Peyer's patch (tissue), 4 donors: Measurements from ENCODE around the gene JHY. TPM values are rescaled to one million over a fixed set of nuclear protein-coding genes. Genes with fewer than 3 reads are reported as not detected.

Experiments
- DNase-seq, 3 donors: peaks; one replicate each; pipeline ENCODE4 v3.0.0-alpha.2; 2017 to 2019
- H3K27ac ChIP-seq, 4 donors: fragments of 200-600 bp; sonication (generic); one replicate each; pipeline ENCODE4 v1.5.1; 2016 to 2019
- H3K27me3 ChIP-seq, 2 donors: fragments of 200-600 bp; sonication (generic); one replicate each; pipeline ENCODE4 v1.5.1; 2019
- H3K36me3 ChIP-seq, 3 donors: fragments of 200-600 bp; sonication (generic); one replicate each; pipeline ENCODE4 v1.5.1; 2016 to 2019
- H3K4me1 ChIP-seq, 4 donors: fragments of 200-600 bp; sonication (generic); one replicate each; pipeline ENCODE4 v1.5.1; 2016 to 2019
- H3K4me3 ChIP-seq, 4 donors: fragments of 200-600 bp; sonication (generic); 1 replicate in 3 of 4; 2 replicates in 1 of 4; pipeline ENCODE4 v1.5.1; 2016 to 2019; ENCODE audit warnings: mild to moderate bottlenecking in 1 of 4
- H3K9me3 ChIP-seq, 4 donors: fragments of 200-600 bp; sonication (generic); one replicate each; pipeline ENCODE4 v1.5.1; 2016 to 2019; ENCODE audit warnings: mild to moderate bottlenecking in 1 of 4
- POLR2A ChIP-seq, 2 donors: fragments of 450-650 bp; IDR thresholded peaks; one replicate each; pipeline ENCODE4 v1.5.1; 2017; ENCODE audit warnings: antibody characterized with exemption in 2 of 2, mild to moderate bottlenecking in 2 of 2, moderate library complexity in 2 of 2
- total RNA-seq, 4 donors: library from RNA; depleted of rRNA; stranded (reverse); fragments of >200 nt; gene quantifications; one replicate each; pipeline ENCODE4 v1.1.0, GENCODE V29; 2016
- TF ChIP-seq, protein P1 (sequence below), 6 experiments: fragments of 450-650 bp in 4 of 6; fragments of 200-600 bp in 2 of 6; sonication (generic) in 1 of 6; IDR thresholded peaks; one replicate each; pipeline ENCODE4 v1.5.1; 2017 to 2019; ENCODE audit warnings: antibody characterized with exemption in 6 of 6, mild to moderate bottlenecking in 3 of 6, moderate library complexity in 1 of 6

Gene JHY
- total RNA-seq, 4 donors from 2014 or later: 1.8 to 15.7 (median 3.0) TPM

DNA sequence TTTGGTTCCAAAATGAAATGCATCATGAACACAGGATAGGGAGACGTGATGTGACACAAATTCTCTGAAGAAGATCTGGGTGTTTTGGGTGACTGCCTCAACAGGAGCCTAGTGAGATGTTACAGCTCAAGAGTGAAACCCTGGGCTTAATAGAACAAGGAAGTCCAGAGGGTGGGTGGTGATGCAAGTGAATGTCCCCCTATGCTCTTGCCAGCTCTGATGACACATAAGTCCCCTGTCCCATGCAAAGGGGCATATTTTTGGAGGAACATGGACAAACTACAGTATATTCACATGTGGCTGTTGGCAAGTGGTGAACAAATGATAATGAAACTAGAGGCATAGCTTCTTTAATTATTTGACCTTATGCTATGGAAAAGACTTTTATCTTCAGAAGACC is 35.1 kb upstream of the JHY start:
- Histone ChIP-seq H3K9me3 (no peaks in the 10 kb centered on the region), H3K27me3 (no peaks in the 10 kb centered on the region), H3K4me1 (no peaks in the 10 kb centered on the region), H3K36me3 (no peaks in the 10 kb centered on the region), H3K27ac (peak overlapping the region in 1 of 4 donors; percentile 13), H3K4me3 (no peak overlapping the region)
- TF ChIP-seq, protein P1, sequence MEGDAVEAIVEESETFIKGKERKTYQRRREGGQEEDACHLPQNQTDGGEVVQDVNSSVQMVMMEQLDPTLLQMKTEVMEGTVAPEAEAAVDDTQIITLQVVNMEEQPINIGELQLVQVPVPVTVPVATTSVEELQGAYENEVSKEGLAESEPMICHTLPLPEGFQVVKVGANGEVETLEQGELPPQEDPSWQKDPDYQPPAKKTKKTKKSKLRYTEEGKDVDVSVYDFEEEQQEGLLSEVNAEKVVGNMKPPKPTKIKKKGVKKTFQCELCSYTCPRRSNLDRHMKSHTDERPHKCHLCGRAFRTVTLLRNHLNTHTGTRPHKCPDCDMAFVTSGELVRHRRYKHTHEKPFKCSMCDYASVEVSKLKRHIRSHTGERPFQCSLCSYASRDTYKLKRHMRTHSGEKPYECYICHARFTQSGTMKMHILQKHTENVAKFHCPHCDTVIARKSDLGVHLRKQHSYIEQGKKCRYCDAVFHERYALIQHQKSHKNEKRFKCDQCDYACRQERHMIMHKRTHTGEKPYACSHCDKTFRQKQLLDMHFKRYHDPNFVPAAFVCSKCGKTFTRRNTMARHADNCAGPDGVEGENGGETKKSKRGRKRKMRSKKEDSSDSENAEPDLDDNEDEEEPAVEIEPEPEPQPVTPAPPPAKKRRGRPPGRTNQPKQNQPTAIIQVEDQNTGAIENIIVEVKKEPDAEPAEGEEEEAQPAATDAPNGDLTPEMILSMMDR (IDR thresholded peaks at IDR 0.05): no peak
- TF ChIP-seq POLR2A (IDR thresholded peaks at IDR 0.05): no peak
- no peak for DNase-seq

DNA sequence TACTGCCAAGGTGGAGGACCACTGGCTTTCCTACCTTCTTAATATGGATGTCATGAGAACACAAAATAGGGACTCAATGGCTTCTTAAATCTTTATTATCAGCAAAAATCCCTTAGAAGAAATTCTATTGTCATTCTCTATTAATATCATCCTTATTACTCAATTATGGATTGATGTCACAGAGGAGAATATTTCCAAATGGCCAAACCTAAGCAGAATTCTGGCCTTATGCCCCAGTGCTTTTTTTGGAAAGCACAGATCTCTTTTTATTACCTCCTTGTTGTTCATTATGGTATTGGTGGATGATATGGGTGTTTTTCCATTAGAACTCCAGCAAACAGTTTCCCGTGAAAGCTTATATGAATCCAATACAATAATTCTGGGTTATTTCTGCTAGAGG is 34.4 kb upstream of the JHY start:
- DNase-seq: no peak
- no peak overlapping the region for H3K4me3 ChIP-seq
- no peaks in the 10 kb centered on the region for H3K9me3 ChIP-seq
- H3K36me3 ChIP-seq: no peaks in the 10 kb centered on the region
- H3K27ac ChIP-seq: no peak overlapping the region
- H3K27me3 ChIP-seq: no peaks in the 10 kb centered on the region
- no peaks in the 10 kb centered on the region for H3K4me1 ChIP-seq
- TF ChIP-seq, protein P1 (IDR thresholded peaks at IDR 0.05): no peak
- TF ChIP-seq POLR2A (IDR thresholded peaks at IDR 0.05): no peak

DNA sequence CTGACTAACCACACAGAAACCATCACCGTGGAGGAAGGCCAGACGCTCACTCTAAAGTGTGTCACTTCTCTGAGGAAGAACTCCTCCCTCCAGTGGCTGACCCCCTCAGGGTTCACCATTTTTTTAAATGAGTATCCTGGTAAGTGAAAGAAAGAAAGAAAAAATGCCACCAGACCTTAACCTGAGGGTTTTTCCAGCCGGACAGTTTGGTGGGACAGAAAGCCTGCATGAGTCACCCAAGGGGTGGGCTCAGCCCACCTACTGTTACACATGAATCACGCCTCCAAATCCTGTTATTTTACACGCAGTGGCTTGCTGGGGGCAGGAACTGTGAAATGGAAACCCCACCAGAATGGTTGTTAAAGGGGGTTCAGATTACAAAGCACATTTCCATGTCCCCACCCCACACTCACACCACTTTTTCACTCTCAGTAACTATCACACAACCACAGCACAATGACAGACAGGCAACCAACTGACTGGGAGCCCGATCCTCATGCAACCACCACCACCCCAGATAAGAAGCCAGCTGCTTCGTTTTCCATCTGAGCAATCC is 32.4 kb upstream of the JHY start:
- H3K9me3 ChIP-seq: no peaks in the 10 kb centered on the region
- H3K36me3 ChIP-seq: no peaks in the 10 kb centered on the region
- no peak overlapping the region for H3K27ac ChIP-seq
- H3K4me1 ChIP-seq: no peaks in the 10 kb centered on the region
- no peak for DNase-seq
- no peak overlapping the region for H3K4me3 ChIP-seq
- no peaks in the 10 kb centered on the region for H3K27me3 ChIP-seq
- TF ChIP-seq POLR2A (IDR thresholded peaks at IDR 0.05): no peak
- TF ChIP-seq, protein P1 (IDR thresholded peaks at IDR 0.05): no peak

DNA sequence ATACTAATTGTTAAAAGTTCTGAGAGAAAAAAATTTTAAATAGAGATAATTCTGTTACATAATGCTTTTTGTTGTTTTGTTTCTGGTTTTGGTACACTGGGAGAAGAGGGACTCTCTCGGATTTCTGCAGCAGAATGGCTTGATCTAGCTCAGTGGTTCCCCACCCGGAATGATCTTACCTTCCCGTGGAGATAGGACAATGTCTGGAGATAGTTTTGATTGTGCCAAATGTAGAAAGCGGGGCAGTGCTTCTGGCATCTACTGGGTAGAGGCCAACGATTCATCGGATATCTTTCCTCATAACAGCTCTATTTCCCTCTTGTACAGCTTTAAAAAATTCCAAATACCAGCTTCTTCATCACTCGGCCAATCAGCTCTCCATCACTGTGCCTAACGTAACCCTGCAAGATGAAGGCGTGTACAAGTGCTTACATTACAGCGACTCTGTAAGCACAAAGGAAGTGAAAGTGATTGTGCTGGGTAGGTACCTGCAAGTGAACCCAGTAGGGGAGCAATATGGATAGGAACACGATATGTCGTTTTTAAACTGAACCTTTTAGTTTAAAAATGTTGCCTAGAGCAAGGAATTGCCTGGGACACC is 31.1 kb upstream of the JHY start:
- Histone ChIP-seq H3K9me3 (no peaks in the 10 kb centered on the region), H3K4me1 (no peaks in the 10 kb centered on the region), H3K27ac (peak overlapping the region in 2 of 4 donors; percentile 18 to 69), H3K4me3 (peak overlapping the region in 1 of 4 donors; percentile 29), H3K27me3 (no peaks in the 10 kb centered on the region), H3K36me3 (no peaks in the 10 kb centered on the region)
- DNase-seq: peak in 1 of 3 donors; percentile 48
- no peak for TF ChIP-seq POLR2A (IDR thresholded peaks at IDR 0.05)
- TF ChIP-seq, protein P1 (IDR thresholded peaks at IDR 0.05): no peak

DNA sequence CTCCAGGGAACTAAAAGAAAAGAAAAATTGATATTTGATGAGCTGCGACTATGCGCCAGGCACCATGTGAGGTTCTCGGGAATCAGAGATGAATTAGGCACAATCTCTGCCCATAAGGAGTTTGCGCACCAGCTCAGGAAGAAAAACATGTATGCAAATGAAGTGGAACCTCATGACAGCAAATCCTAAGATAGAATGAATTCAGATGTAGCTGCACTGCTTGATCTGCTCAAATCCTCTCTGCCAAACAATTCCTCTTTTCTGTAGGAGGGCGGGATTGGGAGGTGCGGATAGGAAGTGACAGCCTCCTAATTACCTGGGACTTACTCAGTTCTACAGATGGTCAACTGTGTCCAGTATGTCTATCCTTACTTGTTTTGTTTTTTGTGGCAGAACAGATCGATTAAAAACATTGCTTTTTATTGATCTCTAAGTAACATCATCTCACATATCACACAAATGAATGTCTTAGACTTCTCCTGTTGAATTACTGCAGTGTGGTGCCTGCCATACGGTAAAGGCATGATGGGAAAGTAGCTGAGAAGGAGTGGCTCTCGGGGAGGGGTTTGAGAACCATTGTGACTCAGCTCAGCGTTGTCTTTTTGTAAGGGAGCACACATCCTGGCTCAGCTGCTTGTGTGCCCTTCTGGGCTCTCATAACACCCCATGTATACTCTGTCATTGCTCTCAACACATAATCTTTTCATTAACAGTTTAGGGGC is 30.3 kb upstream of the JHY start:
- no peaks in the 10 kb centered on the region for H3K27me3 ChIP-seq
- no peak for DNase-seq
- peak overlapping the region in 1 of 4 donors; percentile 29 for H3K4me3 ChIP-seq
- H3K36me3 ChIP-seq: no peaks in the 10 kb centered on the region
- H3K4me1 ChIP-seq: no peaks in the 10 kb centered on the region
- TF ChIP-seq, protein P1 (IDR thresholded peaks at IDR 0.05): no peak
- TF ChIP-seq POLR2A (IDR thresholded peaks at IDR 0.05): no peak
- no peaks in the 10 kb centered on the region for H3K9me3 ChIP-seq
- peak overlapping the region in 2 of 4 donors; percentile 18 to 69 for H3K27ac ChIP-seq
